GM23248 (cell line): ENCODE measurements around the gene ARHGAP44. TPM values are rescaled to one million over a fixed set of nuclear protein-coding genes. Genes with fewer than 3 reads are reported as not detected.
A peak's percentile ranks its signal among the peaks of the same experiment; 100 is the strongest.

Experiments
- DNase-seq: peaks from one replicate; pipeline ENCODE4 v3.0.0-alpha.2; 2015
- H2AFZ ChIP-seq: fragments of 200-600 bp; sonication (generic); 2 replicates; pipeline ENCODE4 v1.6.1; 2016; ENCODE audit warnings: antibody characterized with exemption
- H3F3A ChIP-seq: fragments of 200-600 bp; sonication (generic); 2 replicates; pipeline ENCODE4 v1.6.1; 2016; ENCODE audit warnings: mild to moderate bottlenecking, antibody characterized with exemption, mixed run types; ENCODE audit not compliant: insufficient read depth
- H3K27ac ChIP-seq: fragments of 200-600 bp; sonication (generic); 2 replicates; pipeline ENCODE4 v1.5.1; 2016; ENCODE audit warnings: mild to moderate bottlenecking
- H3K27me3 ChIP-seq: fragments of 200-600 bp; sonication (generic); replicated peaks from 2 replicates; pipeline ENCODE4 v1.6.1; 2016; ENCODE audit warnings: mild to moderate bottlenecking; ENCODE audit not compliant: insufficient read depth
- H3K36me3 ChIP-seq: fragments of 200-600 bp; sonication (generic); 2 replicates; pipeline ENCODE4 v1.6.1; 2016; ENCODE audit warnings: low read depth, mild to moderate bottlenecking
- H3K4me1 ChIP-seq: fragments of 200-600 bp; sonication (generic); 2 replicates; pipeline ENCODE4 v1.6.1; 2016; ENCODE audit warnings: mild to moderate bottlenecking; ENCODE audit not compliant: insufficient read depth
- H3K4me2 ChIP-seq: fragments of 200-600 bp; sonication (generic); one replicate; pipeline ENCODE4 v1.6.1; 2016; ENCODE audit warnings: mild to moderate bottlenecking; ENCODE audit not compliant: unreplicated experiment
- H3K4me3 ChIP-seq: fragments of 200-600 bp; sonication (generic); 2 replicates; pipeline ENCODE4 v1.5.1; 2016; ENCODE audit warnings: mild to moderate bottlenecking
- H3K79me2 ChIP-seq: fragments of 200-600 bp; sonication (generic); 2 replicates; pipeline ENCODE4 v1.6.1; 2016; ENCODE audit warnings: mild to moderate bottlenecking; ENCODE audit not compliant: insufficient read depth
- H3K9ac ChIP-seq: fragments of 200-600 bp; sonication (generic); 2 replicates; pipeline ENCODE4 v1.6.1; 2016; ENCODE audit warnings: mild to moderate bottlenecking
- H3K9me2 ChIP-seq: fragments of 200-600 bp; sonication (generic); 2 replicates; pipeline ENCODE4 v1.6.1; 2016; ENCODE audit warnings: mixed run types, mild to moderate bottlenecking, moderate library complexity; ENCODE audit not compliant: insufficient read depth
- H3K9me3 ChIP-seq: fragments of 200-600 bp; sonication (generic); one replicate; pipeline ENCODE4 v1.6.1; 2017; ENCODE audit warnings: low read depth
- H4K20me1 ChIP-seq: fragments of 200-600 bp; sonication (generic); 2 replicates; pipeline ENCODE4 v1.6.0; 2016; ENCODE audit not compliant: insufficient read depth
- EZH2 ChIP-seq: fragments of 200-600 bp; sonication (generic); IDR thresholded peaks from 2 replicates; pipeline ENCODE4 v1.6.1; 2018; ENCODE audit warnings: antibody characterized with exemption, mild to moderate bottlenecking; ENCODE audit not compliant: insufficient read depth, poor library complexity, severe bottlenecking
- EZH2phosphoT487 ChIP-seq: fragments of 200-600 bp; sonication (generic); IDR thresholded peaks from 2 replicates; pipeline ENCODE4 v1.6.1; 2018; ENCODE audit warnings: antibody characterized with exemption, moderate library complexity, mild to moderate bottlenecking, low read depth; ENCODE audit not compliant: insufficient read depth
- WGBS, 2 experiments: methylation state at CpG; one replicate each; pipeline ENCODE4 v1.1.6; 2015 to 2017; ENCODE audit warnings: low lambda C conversion rate in 2 of 2, low coverage in 1 of 2; ENCODE audit errors: missing lambda C conversion rate in 2 of 2; 5-methylcytosine and 5-hydroxymethylcytosine counted together
- in situ Hi-C: fragments of 300-500 bp; cut with MboI; formaldehyde crosslinking; loops from 2 replicates; pipeline ENCODE4 v1.15.0; 2020
- polyA plus RNA-seq: library from polyadenylated mRNA; unstranded; fragments of >200 nt; fragmentation: Nextera tagmentation; extraction: Ambion mirVana; gene quantifications from 2 replicates; pipeline ENCODE4 v1.2.1, GENCODE V29; 2016
- total RNA-seq: library from RNA; depleted of rRNA; stranded (reverse); fragments of >200 nt; shearing (Covaris generic); gene quantifications from 2 replicates; pipeline ENCODE4 v1.2.3, GENCODE V29; 2014

ARHGAP44 gene
- total and polyA plus RNA-seq, 2 experiments from 2014 or later, result 0.11 to 0.33 TPM

DNA sequence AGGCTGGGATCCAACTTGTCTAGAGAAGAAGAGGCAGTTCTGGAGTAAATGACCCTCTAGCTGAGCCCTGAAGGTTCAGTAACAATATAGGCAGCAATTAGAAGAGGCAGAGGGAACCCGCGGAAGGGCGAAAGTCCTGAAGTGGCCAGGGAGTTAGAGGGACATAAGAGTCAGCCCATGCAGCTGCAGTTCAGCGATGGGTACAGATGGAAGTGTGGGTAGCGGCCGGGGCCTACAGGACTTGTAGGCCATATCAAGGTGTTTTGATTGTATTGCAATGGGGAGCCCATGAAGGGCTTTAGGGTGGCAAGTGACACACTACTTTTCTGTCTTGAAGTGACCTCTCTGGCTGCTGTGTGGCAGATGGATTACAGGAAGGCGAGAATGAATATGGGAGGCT lies 225.5 kb downstream of the ARHGAP44 start:
- no peaks in the 10 kb centered on the region for H3K9me2 ChIP-seq
- H3K4me3 ChIP-seq, result no peak overlapping the region
- no peak for DNase-seq
- peaks cover 28% of the 10 kb centered on the region for H3K79me2 ChIP-seq
- H3K36me3 ChIP-seq, result peaks cover 60% of the 10 kb centered on the region
- H4K20me1 ChIP-seq, result no peaks in the 10 kb centered on the region
- no peak overlapping the region for H3K4me2 ChIP-seq
- no peak overlapping the region for H2AFZ ChIP-seq
- H3K27ac ChIP-seq, result no peak overlapping the region
- H3K27me3 ChIP-seq, result no peaks in the 10 kb centered on the region
- TF ChIP-seq EZH2phosphoT487, result no peak
- peaks cover 6% of the 10 kb centered on the region; the same call in 1 of the 2 replicates for H3F3A ChIP-seq
- in situ Hi-C loops, result no loop called here
- H3K9ac ChIP-seq, result no peak overlapping the region
- peaks cover 10% of the 10 kb centered on the region for H3K4me1 ChIP-seq
- whole genome bisulfite sequencing, 2 experiments, result 90 to 92% methylated on average over 7 of the region's 7 CpGs
- no peaks in the 10 kb centered on the region for H3K9me3 ChIP-seq

- no peaks in the 10 kb centered on the region for H3K9me2 ChIP-seq
- 12 to 13% methylated on average over 21 of the region's 21 CpGs for WGBS, 2 experiments
- in situ Hi-C loops, result no loop called here
- TF ChIP-seq EZH2, result no peak
- H3F3A ChIP-seq, result peaks cover 6% of the 10 kb centered on the region; the same call in 1 of the 2 replicates
- peaks cover 28% of the 10 kb centered on the region for H3K79me2 ChIP-seq
- H3K36me3 ChIP-seq, result peaks cover 38% of the 10 kb centered on the region
- H2AFZ ChIP-seq, result peak overlapping the region; percentile 85
- H4K20me1 ChIP-seq, result no peaks in the 10 kb centered on the region
- peaks cover 10% of the 10 kb centered on the region for H3K4me1 ChIP-seq
- peak; percentile 65 for DNase-seq
- peak overlapping the region; percentile 81 for H3K4me3 ChIP-seq
- no peaks in the 10 kb centered on the region for H3K9me3 ChIP-seq
- no peaks in the 10 kb centered on the region for H3K27me3 ChIP-seq
- H3K9ac ChIP-seq, result peak overlapping the region; percentile 82
- peak overlapping the region; percentile 56 for H3K27ac ChIP-seq
- peak overlapping the region; percentile 79 for H3K4me2 ChIP-seq
These were observed 227.8 kb downstream of the ARHGAP44 start for GRCh38 chr17:13016881-13017654.

GRCh38 chr17:13017655-13018459 lies 228.6 kb downstream of the ARHGAP44 start, which contains the start of gene ELAC2:
TSS of gene ELAC2 (minus strand) at chr17:13018027. CDS start at chr17:13017947, 80 bp downstream.
- H4K20me1 ChIP-seq, result no peaks in the 10 kb centered on the region
- peak within 1 kb of the TSS; percentile 87 for H3K27ac ChIP-seq
- whole genome bisulfite sequencing, 2 experiments, result 0 to 1% methylated on average over 53 to 68 of the region's 79 CpGs
- H3K9me2 ChIP-seq, result no peaks in the 10 kb centered on the region
- H3K79me2 ChIP-seq, result peaks cover 28% of the 10 kb centered on the region
- peak within 1 kb of the TSS; percentile 84 for H3K4me2 ChIP-seq
- no peak for TF ChIP-seq EZH2phosphoT487
- TF ChIP-seq EZH2, result no peak
- H3F3A ChIP-seq, result peaks cover 6% of the 10 kb centered on the region; the same call in 1 of the 2 replicates
- peak within 1 kb of the TSS; percentile 84 for H3K9ac ChIP-seq
- H3K4me3 ChIP-seq, result peak within 1 kb of the TSS; percentile 81
- H3K9me3 ChIP-seq, result no peaks in the 10 kb centered on the region
- H2AFZ ChIP-seq, result peak within 1 kb of the TSS; percentile 94
- peaks cover 32% of the 10 kb centered on the region for H3K36me3 ChIP-seq
- peak; percentile 100 for DNase-seq
- in situ Hi-C loops, result no loop called here
- peaks cover 10% of the 10 kb centered on the region for H3K4me1 ChIP-seq
- no peaks in the 10 kb centered on the region for H3K27me3 ChIP-seq

DNA sequence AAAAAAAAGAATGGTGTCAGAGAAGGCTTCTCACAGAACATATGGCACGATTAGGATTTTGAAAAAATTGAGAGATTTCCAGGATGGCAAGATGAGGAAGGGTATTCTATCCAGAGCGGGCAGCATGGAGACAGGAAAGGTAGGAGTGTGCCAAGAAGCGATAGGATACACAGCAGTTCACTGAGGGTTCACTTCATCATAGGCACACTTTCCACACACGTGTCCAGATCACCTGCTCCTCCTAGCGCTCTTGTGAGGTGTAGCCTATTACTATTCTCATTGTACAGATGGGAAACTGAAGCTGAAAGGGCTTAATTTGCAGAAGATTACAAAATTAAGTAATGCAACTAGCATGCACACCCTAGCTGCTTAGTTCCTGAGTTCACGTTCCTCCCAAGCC lies 234.7 kb downstream of the ARHGAP44 start:
- no peaks in the 10 kb centered on the region for H3K27me3 ChIP-seq
- no peaks in the 10 kb centered on the region for H3F3A ChIP-seq
- in situ Hi-C loops, result no loop called here
- no peak overlapping the region for H3K9ac ChIP-seq
- no peak overlapping the region for H3K4me2 ChIP-seq
- no peak overlapping the region for H3K27ac ChIP-seq
- H3K9me3 ChIP-seq, result no peaks in the 10 kb centered on the region
- H3K36me3 ChIP-seq, result no peaks in the 10 kb centered on the region
- H3K79me2 ChIP-seq, result no peaks in the 10 kb centered on the region
- no peaks in the 10 kb centered on the region for H3K4me1 ChIP-seq
- no peaks in the 10 kb centered on the region for H4K20me1 ChIP-seq
- no peak overlapping the region for H2AFZ ChIP-seq
- no peaks in the 10 kb centered on the region for H3K9me2 ChIP-seq
- no peak overlapping the region for H3K4me3 ChIP-seq
- TF ChIP-seq EZH2phosphoT487 (no peak), EZH2 (no peak)
- no peak for DNase-seq
- WGBS, 2 experiments, result 67 to 72% methylated on average over 6 of the region's 6 CpGs
